HUES64 (cell line): ENCODE data around the gene ASB11.

Experiments
- H3K27ac ChIP-seq: 2 replicates; pipeline ENCODE4 v1.7.0; 2013; ENCODE audit warnings: low read depth, low read length, inconsistent platforms
- H3K27me3 ChIP-seq: 2 replicates; pipeline ENCODE4 v1.6.1; 2013; ENCODE audit warnings: mild to moderate bottlenecking, low read length; ENCODE audit not compliant: insufficient read depth
- H3K36me3 ChIP-seq: 2 replicates; pipeline ENCODE4 v1.6.1; 2013; ENCODE audit warnings: mild to moderate bottlenecking, low read length; ENCODE audit not compliant: insufficient read depth
- H3K4me1 ChIP-seq: 2 replicates; pipeline ENCODE4 v1.6.1; 2013; ENCODE audit warnings: mild to moderate bottlenecking, low read length, moderate library complexity; ENCODE audit not compliant: insufficient read depth
- H3K4me3 ChIP-seq: 2 replicates; pipeline ENCODE4 v1.5.1; 2013; ENCODE audit warnings: mild to moderate bottlenecking, low read length, moderate library complexity
- H3K9ac ChIP-seq: 2 replicates; pipeline ENCODE4 v1.6.1; 2013; ENCODE audit warnings: mild to moderate bottlenecking, low read depth, low read length
- H3K9me3 ChIP-seq: 2 replicates; pipeline ENCODE4 v1.6.1; 2013; ENCODE audit warnings: low read depth, low read length; ENCODE audit not compliant: insufficient read depth
- WGBS: fragments of 150-250, 120-280 bp; methylation state at CpG from one replicate; pipeline ENCODE4 v1.1.7; 2013; ENCODE audit warnings: missing lambda C conversion rate; 5-methylcytosine and 5-hydroxymethylcytosine counted together

The ASB11 gene

DNA sequence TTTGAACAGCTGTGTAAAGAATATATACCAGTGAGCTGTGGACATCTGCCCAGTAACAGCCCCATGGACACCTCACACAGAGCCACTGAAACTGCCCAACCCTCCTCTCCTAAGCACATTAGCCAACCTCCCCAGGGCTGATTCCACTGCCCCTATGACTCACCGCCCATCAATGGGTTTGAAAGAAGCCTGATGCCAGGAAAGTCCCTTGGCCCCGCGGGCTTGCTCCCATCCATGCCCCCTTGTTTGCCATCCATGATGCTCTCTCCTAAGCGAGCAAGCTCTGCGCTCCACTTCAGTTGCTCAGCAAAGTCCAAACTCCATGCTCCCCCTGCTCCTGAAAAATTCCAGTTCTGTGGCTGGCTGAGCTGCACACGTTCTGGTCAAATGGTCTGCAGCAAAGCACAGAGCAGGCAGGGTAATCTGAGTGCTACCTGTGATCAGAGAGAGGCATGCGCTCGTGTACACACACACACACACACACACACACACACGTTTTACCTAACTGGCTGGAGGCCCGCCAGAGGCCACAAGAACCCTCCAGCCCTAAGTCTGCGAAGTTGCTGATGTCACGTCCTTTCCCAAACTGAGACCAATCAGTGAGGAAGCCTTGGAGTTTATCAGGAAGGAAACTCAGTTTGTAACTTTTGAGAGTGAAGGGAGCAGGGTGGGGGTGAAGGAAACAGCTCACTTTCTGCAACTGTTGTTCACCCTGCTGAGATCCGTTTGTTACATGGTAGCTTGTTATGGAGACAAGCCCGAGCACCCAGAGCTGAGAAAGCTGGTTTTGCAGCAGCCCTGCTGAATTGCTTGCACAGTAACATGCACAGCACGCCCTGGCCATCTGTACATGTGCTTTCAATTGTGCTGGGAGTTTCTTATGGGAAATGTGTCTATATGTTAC, 45.6 kb downstream of the ASB11 start, which contains the start of gene ASB9:
Gene ASB9, minus strand, starts transcription at position 466 of the 904 bp plus-strand sequence. Its CDS starts 209 bp downstream, at position 257.
- Histone ChIP-seq H3K9ac (peak within 1 kb of the TSS; percentile 26; the same call in 1 of the 2 replicates), H3K36me3 (no peaks in the 10 kb centered on the region), H3K4me3 (no peak within 1 kb of the TSS), H3K9me3 (no peaks in the 10 kb centered on the region), H3K4me1 (peaks cover 8% of the 10 kb centered on the region), H3K27me3 (no peaks in the 10 kb centered on the region), H3K27ac (no peak within 1 kb of the TSS)
- WGBS: 57% methylated on average over 15 of the region's 15 CpGs

DNA sequence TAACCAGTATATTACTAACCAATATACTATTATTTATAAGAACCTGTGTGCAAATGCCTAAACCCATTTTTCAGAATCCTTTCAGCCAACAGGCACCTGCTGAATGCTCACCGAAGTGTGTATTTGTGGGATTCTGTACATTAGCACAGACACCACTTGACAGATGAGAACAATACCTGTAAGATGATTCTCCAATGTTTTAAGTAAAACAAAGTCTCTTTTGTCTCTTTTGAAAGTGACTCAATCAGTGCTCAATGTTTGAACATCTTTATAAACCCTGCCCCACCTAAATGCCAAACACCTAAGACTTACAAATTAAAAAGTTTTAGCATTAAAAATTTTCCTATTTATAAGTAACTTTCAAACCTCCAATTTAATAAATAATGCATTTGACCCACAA, 46.3 kb downstream of the ASB11 start:
- Histone ChIP-seq H3K9ac (no peak overlapping the region), H3K4me1 (peaks cover 8% of the 10 kb centered on the region), H3K27me3 (no peaks in the 10 kb centered on the region), H3K9me3 (no peaks in the 10 kb centered on the region), H3K27ac (no peak overlapping the region), H3K36me3 (no peaks in the 10 kb centered on the region), H3K4me3 (no peak overlapping the region)
- no CpG with 5 or more reads among the region's 1 CpG for WGBS

- no peaks in the 10 kb centered on the region for H3K4me1 ChIP-seq
- no peaks in the 10 kb centered on the region for H3K9me3 ChIP-seq
- H3K9ac ChIP-seq: no peak overlapping the region
- no peak overlapping the region for H3K27ac ChIP-seq
- H3K27me3 ChIP-seq: no peaks in the 10 kb centered on the region
- no peaks in the 10 kb centered on the region for H3K36me3 ChIP-seq
- H3K4me3 ChIP-seq: no peak overlapping the region
Observed at GRCh38 chrX:15254852-15255251, 60.6 kb downstream of the ASB11 start.

GRCh38 chrX:15245896-15246295, 69.5 kb downstream of the ASB11 start:
- Histone ChIP-seq H3K36me3 (no peaks in the 10 kb centered on the region), H3K4me3 (no peak overlapping the region), H3K4me1 (no peaks in the 10 kb centered on the region), H3K27me3 (no peaks in the 10 kb centered on the region), H3K9me3 (no peaks in the 10 kb centered on the region), H3K27ac (no peak overlapping the region), H3K9ac (no peak overlapping the region)
- WGBS: 89% methylated on average over 2 of the region's 4 CpGs

GRCh38 chrX:15244421-15244820, 71.0 kb downstream of the ASB11 start:
- no peak overlapping the region for H3K4me3 ChIP-seq
- no peaks in the 10 kb centered on the region for H3K27me3 ChIP-seq
- no peak overlapping the region for H3K27ac ChIP-seq
- no peak overlapping the region for H3K9ac ChIP-seq
- H3K36me3 ChIP-seq: no peaks in the 10 kb centered on the region
- H3K9me3 ChIP-seq: no peaks in the 10 kb centered on the region
- no peaks in the 10 kb centered on the region for H3K4me1 ChIP-seq
- WGBS: 92% methylated on average over 5 of the region's 5 CpGs

DNA sequence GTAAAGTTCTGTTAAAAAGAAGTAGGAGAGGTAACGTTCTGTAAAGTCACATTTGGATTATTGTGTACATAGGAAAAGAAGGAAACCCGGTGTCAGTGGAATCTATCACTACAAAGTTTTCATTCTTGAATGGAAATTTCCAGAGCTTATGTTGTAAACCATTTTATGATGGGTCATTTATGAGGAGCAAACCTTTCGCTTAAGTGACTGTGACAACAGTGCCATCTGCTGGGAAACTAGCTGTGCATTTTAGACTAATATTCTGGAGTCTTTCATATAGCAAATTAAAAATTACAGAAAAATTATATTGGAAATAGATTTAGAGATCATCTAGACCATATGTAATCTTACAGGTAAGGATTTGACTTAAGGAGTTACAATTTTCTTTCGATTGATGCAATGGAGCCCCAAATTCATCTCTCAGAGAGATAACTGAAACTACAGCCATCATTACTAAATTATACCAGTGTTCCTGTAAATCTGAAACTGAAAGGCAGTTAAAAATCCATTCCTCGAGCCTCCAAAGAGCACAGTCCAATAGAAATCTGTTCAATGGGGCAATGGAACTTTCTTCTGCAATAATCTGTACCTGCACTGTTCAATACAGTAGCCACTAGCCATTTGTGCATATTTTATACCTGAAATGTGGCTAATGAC, 72.4 kb downstream of the ASB11 start:
- no peaks in the 10 kb centered on the region for H3K36me3 ChIP-seq
- H3K27me3 ChIP-seq: no peaks in the 10 kb centered on the region
- H3K9me3 ChIP-seq: no peaks in the 10 kb centered on the region
- H3K4me3 ChIP-seq: no peak overlapping the region
- no peaks in the 10 kb centered on the region for H3K4me1 ChIP-seq
- no peak overlapping the region for H3K27ac ChIP-seq
- 34% methylated on average over 4 of the region's 5 CpGs for WGBS
- H3K9ac ChIP-seq: no peak overlapping the region

DNA sequence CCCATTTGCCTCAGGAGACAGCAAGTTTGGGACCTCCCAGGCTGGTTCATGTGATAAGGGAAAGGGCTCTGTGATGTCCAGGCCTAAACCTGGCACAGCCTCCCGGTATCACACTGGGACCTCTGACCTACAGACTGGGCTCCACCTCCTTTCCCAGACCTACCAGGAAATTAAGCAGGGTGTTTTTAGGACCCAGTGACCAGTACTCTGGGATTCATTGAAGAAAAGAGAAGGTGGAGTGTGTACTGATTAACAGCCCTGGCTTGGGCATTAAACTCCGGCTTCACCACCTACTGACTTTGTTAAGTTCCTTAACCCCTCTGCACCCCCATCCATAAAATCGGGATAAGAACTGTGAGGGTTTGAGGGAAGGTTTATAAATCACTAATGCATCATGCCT, 74.1 kb downstream of the ASB11 start:
- no peaks in the 10 kb centered on the region for H3K9me3 ChIP-seq
- no peaks in the 10 kb centered on the region for H3K4me1 ChIP-seq
- WGBS: 71% methylated on average over 1 of the region's 3 CpGs
- H3K27ac ChIP-seq: no peak overlapping the region
- no peak overlapping the region for H3K9ac ChIP-seq
- H3K4me3 ChIP-seq: no peak overlapping the region
- no peaks in the 10 kb centered on the region for H3K36me3 ChIP-seq
- no peaks in the 10 kb centered on the region for H3K27me3 ChIP-seq

GRCh38 chrX:15240414-15240813, 75.0 kb downstream of the ASB11 start:
- no peak overlapping the region for H3K9ac ChIP-seq
- 99% methylated on average over 5 of the region's 5 CpGs for WGBS
- no peak overlapping the region for H3K27ac ChIP-seq
- no peaks in the 10 kb centered on the region for H3K36me3 ChIP-seq
- H3K4me1 ChIP-seq: no peaks in the 10 kb centered on the region
- H3K27me3 ChIP-seq: no peaks in the 10 kb centered on the region
- no peak overlapping the region for H3K4me3 ChIP-seq
- H3K9me3 ChIP-seq: no peaks in the 10 kb centered on the region

GRCh38 chrX:15236146-15236545, 79.3 kb downstream of the ASB11 start:
- 100% methylated on average over 3 of the region's 3 CpGs for WGBS
- no peaks in the 10 kb centered on the region for H3K9me3 ChIP-seq
- no peaks in the 10 kb centered on the region for H3K27me3 ChIP-seq
- no peaks in the 10 kb centered on the region for H3K36me3 ChIP-seq
- no peak overlapping the region for H3K27ac ChIP-seq
- H3K4me3 ChIP-seq: no peak overlapping the region
- H3K9ac ChIP-seq: no peak overlapping the region
- no peaks in the 10 kb centered on the region for H3K4me1 ChIP-seq

GRCh38 chrX:15235001-15235400, 80.4 kb downstream of the ASB11 start:
- no peaks in the 10 kb centered on the region for H3K27me3 ChIP-seq
- H3K27ac ChIP-seq: no peak overlapping the region
- H3K4me3 ChIP-seq: no peak overlapping the region
- H3K9me3 ChIP-seq: no peaks in the 10 kb centered on the region
- H3K4me1 ChIP-seq: no peaks in the 10 kb centered on the region
- no peak overlapping the region for H3K9ac ChIP-seq
- H3K36me3 ChIP-seq: no peaks in the 10 kb centered on the region
- WGBS: 82% methylated on average over 1 of the region's 1 CpG

DNA sequence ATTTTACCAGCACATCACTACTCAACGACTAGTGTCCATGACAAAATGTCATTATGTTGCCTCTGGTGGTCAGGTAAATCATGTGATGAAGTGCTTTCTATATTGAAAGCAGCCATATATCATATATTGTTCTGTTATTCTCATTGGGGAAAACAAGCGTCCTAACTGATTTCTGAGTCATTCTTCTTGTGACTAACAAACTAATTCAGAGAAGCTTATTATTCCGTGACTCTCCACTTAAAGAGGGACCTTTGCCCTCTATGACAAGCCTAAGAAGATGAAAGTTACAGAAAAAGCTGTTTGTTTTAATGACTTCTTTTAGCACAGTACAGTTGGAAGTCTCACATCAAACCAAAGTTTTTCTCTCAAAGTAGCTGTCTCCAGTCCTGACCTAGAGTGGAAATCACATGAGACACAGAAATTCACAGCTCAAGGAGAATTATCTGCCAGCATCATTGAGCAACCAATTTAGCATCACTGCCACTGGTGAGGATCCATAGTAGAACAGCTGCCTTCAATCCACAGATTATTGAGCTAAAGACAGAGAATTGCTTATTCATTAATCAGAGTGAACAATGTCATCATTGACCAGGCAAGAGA, 81.9 kb downstream of the ASB11 start:
- Histone ChIP-seq H3K9ac (no peak overlapping the region), H3K27ac (no peak overlapping the region), H3K36me3 (no peaks in the 10 kb centered on the region), H3K27me3 (no peaks in the 10 kb centered on the region), H3K9me3 (no peaks in the 10 kb centered on the region), H3K4me1 (no peaks in the 10 kb centered on the region), H3K4me3 (no peak overlapping the region)
- 92% methylated on average over 2 of the region's 3 CpGs for WGBS
